Measurements from ENCODE around the gene HMOX2. TPM values are rescaled to one million over a fixed set of nuclear protein-coding genes. Genes with fewer than 3 reads are reported as not detected.

HMOX2 gene
- total and polyA plus RNA-seq, 2 experiments from 2014 or later, result 68.8 to 108 TPM

- H3K27ac ChIP-seq, result no peak overlapping the region
- H2AFZ ChIP-seq, result no peak overlapping the region
- peaks cover 14% of the 10 kb centered on the region for H3K4me1 ChIP-seq (ENCODE audit: insufficient read depth)
- H3K9me3 ChIP-seq (ENCODE audit: low read depth), result no peaks in the 10 kb centered on the region
- H3K27me3 ChIP-seq, result no peaks in the 10 kb centered on the region
- H3K4me3 ChIP-seq, result no peak overlapping the region
- H3K4me2 ChIP-seq, result no peak overlapping the region
- peaks cover 65% of the 10 kb centered on the region for H3K79me2 ChIP-seq
- WGBS (ENCODE audit: low lambda C conversion rate, missing lambda C conversion rate), result 98% methylated on average over 9 of the region's 9 CpGs
- no peak for DNase-seq (ENCODE audit: low spot score)
- TF ChIP-seq EZH2phosphoT487 (IDR thresholded peaks at IDR 0.05; ENCODE audit: low read depth, severe bottlenecking, unreplicated experiment) (no peak), CTCF (IDR thresholded peaks at IDR 0.05; ENCODE audit: poor library complexity) (no peak), EZH2 (IDR thresholded peaks at IDR 0.05; ENCODE audit: borderline replicate concordance) (no peak)
- no peaks in the 10 kb centered on the region for H3K36me3 ChIP-seq (replicated peaks; ENCODE audit: insufficient read depth, low read depth)
- H4K20me1 ChIP-seq (ENCODE audit: insufficient read depth, poor library complexity, severe bottlenecking), result no peaks in the 10 kb centered on the region
- no peaks in the 10 kb centered on the region for H3K9me2 ChIP-seq (replicated peaks; ENCODE audit: insufficient read depth)
These were observed 45.2 kb upstream of the HMOX2 start for GRCh38 chr16:4431023-4431422.

- no peaks in the 10 kb centered on the region for H3K27me3 ChIP-seq
- 94% methylated on average over 4 of the region's 4 CpGs for WGBS (ENCODE audit: low lambda C conversion rate, missing lambda C conversion rate)
- H3K4me2 ChIP-seq, result no peak overlapping the region
- DNase-seq (ENCODE audit: low spot score), result no peak
- H3K9me2 ChIP-seq (replicated peaks; ENCODE audit: insufficient read depth), result no peaks in the 10 kb centered on the region
- peaks cover 43% of the 10 kb centered on the region for H3K79me2 ChIP-seq
- H3K27ac ChIP-seq, result no peak overlapping the region
- H2AFZ ChIP-seq, result no peak overlapping the region
- H3K4me3 ChIP-seq, result no peak overlapping the region
- no peaks in the 10 kb centered on the region for H3K9me3 ChIP-seq (ENCODE audit: low read depth)
- H4K20me1 ChIP-seq (ENCODE audit: insufficient read depth, poor library complexity, severe bottlenecking), result no peaks in the 10 kb centered on the region
- TF ChIP-seq EZH2 (IDR thresholded peaks at IDR 0.05; ENCODE audit: borderline replicate concordance) (no peak), CTCF (IDR thresholded peaks at IDR 0.05; ENCODE audit: poor library complexity) (no peak), EZH2phosphoT487 (IDR thresholded peaks at IDR 0.05; ENCODE audit: low read depth, severe bottlenecking, unreplicated experiment) (no peak)
- H3K4me1 ChIP-seq (ENCODE audit: insufficient read depth), result no peaks in the 10 kb centered on the region
- no peaks in the 10 kb centered on the region for H3K36me3 ChIP-seq (replicated peaks; ENCODE audit: insufficient read depth, low read depth)
These were observed 43.0 kb upstream of the HMOX2 start for GRCh38 chr16:4433228-4433627.

- 88% methylated on average over 12 of the region's 12 CpGs for WGBS (ENCODE audit: low lambda C conversion rate, missing lambda C conversion rate)
- no peak for TF ChIP-seq CTCF (IDR thresholded peaks at IDR 0.05; ENCODE audit: poor library complexity)
- Histone ChIP-seq H3K36me3 (replicated peaks; ENCODE audit: insufficient read depth, low read depth) (no peaks in the 10 kb centered on the region), H2AFZ (no peak overlapping the region), H3K9me3 (ENCODE audit: low read depth) (no peaks in the 10 kb centered on the region), H3K9me2 (replicated peaks; ENCODE audit: insufficient read depth) (no peaks in the 10 kb centered on the region), H4K20me1 (ENCODE audit: insufficient read depth, poor library complexity, severe bottlenecking) (no peaks in the 10 kb centered on the region), H3K27me3 (no peaks in the 10 kb centered on the region), H3K27ac (no peak overlapping the region), H3K4me2 (no peak overlapping the region), H3K79me2 (peaks cover 34% of the 10 kb centered on the region), H3K4me1 (ENCODE audit: insufficient read depth) (no peaks in the 10 kb centered on the region), H3K4me3 (no peak overlapping the region)
- no peak for DNase-seq (ENCODE audit: low spot score)
These were observed 42.0 kb upstream of the HMOX2 start for GRCh38 chr16:4433914-4434787.
